ENCODE measurements around the gene ELSPBP1.

Gene ELSPBP1

DNA sequence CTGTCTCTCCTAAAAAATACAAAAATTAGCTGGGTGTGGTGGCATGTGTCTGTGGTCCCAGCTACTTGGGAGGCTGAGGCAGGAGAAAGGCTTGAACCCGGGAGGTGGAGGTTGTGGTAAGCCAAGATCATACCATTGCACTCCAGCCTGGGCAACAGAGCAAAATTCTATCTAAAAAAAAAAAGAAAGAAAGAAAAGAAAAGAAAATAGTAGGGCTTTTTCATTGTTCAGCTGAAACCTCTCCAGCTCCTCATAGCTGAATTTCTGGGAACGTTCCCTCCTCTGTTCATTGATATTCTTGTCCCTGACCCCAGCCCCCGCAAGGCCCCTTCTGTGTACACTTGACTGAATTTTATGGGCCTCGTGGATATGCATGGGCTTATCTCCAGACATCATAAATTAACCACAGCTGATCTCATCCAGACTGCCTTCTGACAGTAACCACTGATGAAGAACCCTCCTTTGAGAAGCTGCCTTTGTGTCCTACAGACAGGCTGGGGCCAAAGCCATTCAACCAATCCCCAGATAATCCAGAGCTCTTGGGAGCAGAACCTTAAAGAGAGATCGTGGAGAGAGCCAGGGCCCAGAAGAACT lies at the start of gene ELSPBP1:
ELSPBP1 (plus strand) TSS at position 424 of the 594 bp plus-strand sequence. CDS start 14,036 bp downstream, outside the sequence.
- TF ChIP-seq GATA2 (IDR thresholded peaks at IDR 0.05; ENCODE audit: low read depth, low read length) (no peak), GATA3 (IDR thresholded peaks at IDR 0.05; ENCODE audit: low read depth, low read length) (no peak)

DNA sequence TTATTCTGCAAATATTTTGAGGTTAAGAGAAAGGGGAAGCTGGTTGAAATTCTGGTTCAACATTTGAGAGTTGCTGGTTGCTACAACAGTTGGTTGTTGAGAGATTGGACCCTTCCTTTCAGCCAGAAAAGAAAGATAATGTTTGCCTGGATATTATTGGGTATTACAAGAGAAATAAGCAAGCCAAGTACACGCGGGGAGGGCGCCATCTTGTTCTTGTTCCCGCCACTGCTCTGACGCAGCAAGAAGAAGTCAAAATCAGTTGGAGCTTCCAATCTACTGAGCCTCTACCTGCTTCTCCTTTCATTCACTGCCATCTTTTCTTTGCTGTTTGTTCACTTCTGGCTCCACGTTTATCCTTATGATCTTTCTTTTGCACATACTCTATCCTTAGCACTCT lies 20.9 kb upstream of the ELSPBP1 start:
- TF ChIP-seq GATA3 (IDR thresholded peaks at IDR 0.05; ENCODE audit: low read depth, low read length) (no peak), GATA2 (IDR thresholded peaks at IDR 0.05; ENCODE audit: low read depth, low read length) (no peak)

DNA sequence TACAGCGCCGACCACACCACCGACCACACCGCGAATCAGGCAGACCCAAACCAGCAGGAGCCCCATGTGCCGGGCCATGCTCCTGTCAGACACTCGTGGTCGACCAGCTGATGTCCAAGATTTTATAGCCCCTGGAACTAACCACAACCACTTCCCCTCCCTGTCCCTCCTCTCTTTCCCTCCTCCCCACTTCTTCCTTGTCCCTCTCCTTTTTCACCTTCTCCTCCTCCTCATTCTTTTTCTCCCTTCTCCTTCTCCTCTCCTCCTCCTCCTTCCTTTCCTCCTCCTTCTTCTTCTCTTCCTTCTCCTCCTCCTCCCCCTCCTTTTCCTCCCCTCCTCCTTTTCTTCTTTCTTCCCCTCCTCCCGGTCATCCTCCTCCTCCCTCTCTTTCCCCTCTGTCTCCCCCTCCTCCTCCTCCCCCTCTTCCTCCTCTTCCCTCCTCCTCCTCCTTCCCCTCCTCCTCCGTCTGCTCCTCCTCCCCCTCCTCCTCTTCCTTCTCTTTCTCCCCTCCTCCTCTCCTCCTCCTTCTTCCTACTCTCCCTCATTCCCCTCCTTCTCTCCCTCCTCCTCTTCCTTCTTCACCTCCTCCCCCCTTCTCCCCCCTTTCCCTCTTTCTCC lies 3.1 kb upstream of the ELSPBP1 start:
- TF ChIP-seq GATA2 (IDR thresholded peaks at IDR 0.05; ENCODE audit: low read depth, low read length): no peak
- TF ChIP-seq GATA3 (IDR thresholded peaks at IDR 0.05; ENCODE audit: low read depth, low read length): no peak

DNA sequence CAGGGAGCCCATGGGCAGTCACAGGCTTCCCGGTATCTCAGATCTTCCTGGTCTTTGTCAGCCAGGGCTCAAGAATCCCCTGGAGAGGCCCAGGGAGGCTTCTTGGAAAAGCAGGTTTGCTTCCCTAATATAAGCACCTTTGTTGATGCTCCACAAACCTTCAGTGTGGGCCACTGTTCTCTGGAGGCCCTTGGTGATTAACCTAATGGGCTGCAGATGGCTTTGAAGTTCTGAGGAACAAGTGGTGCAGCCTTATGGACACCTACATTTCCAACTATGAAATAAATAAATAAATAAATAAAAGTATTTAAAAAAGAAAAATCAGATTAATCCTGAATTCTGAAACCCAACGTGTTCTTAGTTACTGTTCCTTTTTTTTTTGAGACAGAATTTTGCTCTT lies 2.4 kb upstream of the ELSPBP1 start, which contains the start of gene BSPH1:
BSPH1 (minus strand) TSS at position 101 of the 400 bp plus-strand sequence; CDS start at position 12, 89 bp downstream.
- no peak for TF ChIP-seq GATA2 (IDR thresholded peaks at IDR 0.05; ENCODE audit: low read depth, low read length)
- TF ChIP-seq GATA3 (IDR thresholded peaks at IDR 0.05; ENCODE audit: low read depth, low read length): no peak

DNA sequence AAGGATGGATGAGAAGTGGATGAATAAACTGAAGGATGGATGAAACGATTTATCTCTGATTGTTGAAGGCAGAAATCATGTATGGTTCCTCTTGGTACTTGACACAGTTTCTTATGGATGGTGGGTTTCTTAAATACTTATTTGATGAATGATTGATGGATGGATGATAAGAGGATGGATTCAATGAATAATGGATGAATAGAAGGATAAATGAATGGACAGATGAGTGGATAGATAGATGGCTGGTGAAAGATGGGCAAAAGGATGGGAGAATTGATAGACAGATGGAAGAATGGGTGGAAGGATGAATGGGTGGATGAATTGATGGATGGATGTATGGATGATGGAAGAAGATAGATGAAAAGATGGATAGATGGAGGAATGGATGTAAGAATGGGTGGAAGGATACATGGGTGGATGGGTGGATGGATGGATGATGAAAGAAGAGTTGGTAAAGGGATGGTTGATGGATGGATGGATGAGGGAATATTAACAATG lies 1.8 kb downstream of the ELSPBP1 start:
- no peak for TF ChIP-seq GATA3 (IDR thresholded peaks at IDR 0.05; ENCODE audit: low read depth, low read length)
- no peak for TF ChIP-seq GATA2 (IDR thresholded peaks at IDR 0.05; ENCODE audit: low read depth, low read length)

DNA sequence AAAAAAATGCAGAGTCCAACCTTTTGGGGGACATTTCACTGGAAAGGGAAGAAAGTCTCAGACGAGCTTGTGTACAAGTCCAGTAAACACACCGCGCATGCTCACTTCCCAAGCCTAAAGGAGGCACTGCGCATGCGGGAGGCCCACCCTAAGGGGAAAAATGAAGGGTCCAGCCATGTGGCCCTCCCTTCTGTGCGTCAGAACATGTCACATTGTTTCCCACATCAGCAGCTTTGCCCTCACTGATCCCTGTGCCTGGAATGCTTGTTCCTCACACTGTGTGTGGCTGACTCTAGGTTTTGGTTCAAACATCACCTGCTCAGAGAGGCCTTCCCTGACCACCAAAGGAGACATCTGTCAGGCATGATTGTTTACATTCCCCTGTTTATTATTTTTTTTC lies 4.4 kb downstream of the ELSPBP1 start:
- TF ChIP-seq GATA3 (IDR thresholded peaks at IDR 0.05; ENCODE audit: low read depth, low read length) (no peak), GATA2 (IDR thresholded peaks at IDR 0.05; ENCODE audit: low read depth, low read length) (no peak)

DNA sequence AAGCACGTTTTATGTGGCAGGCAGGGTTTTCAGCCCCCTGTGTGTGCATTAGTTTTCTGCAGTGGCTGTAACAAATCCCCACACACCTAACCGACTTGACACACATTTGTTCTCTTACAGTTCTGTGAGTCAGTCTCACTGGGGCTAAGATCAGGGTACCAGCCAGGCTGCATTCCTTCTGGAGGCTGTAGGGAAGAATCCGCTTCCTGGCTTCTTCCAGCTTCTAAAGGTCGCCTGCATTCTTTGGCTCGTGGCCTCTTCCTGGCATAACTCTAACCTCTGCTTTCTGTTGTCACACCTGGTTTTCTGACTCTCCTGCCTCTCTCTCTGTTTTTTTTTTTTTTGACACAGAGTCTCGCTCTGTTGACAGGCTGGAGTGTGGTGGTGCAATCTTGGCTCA lies 6.4 kb downstream of the ELSPBP1 start:
- TF ChIP-seq GATA3 (IDR thresholded peaks at IDR 0.05; ENCODE audit: low read depth, low read length) (no peak), GATA2 (IDR thresholded peaks at IDR 0.05; ENCODE audit: low read depth, low read length) (no peak)

DNA sequence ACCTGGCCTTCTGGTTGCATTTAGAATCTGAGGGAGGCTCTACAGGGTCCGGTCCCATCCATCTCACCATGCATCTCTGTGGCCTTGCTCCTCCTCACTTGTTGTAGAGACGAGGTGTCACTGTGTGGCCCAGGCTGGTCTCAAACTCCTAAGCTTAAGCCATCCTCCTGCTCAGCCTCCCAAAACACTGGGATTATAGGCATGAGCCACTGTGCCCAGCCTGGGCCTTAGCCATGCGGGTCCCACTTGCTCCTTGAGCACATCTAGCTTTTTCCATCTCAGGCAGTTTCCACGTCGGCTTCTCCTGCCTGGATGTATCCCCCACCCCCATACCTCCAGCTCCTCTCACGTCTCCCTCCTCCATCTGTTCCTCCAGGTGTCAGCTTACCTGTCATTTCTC lies 9.8 kb downstream of the ELSPBP1 start:
- TF ChIP-seq GATA3 (IDR thresholded peaks at IDR 0.05; ENCODE audit: low read depth, low read length) (no peak), GATA2 (IDR thresholded peaks at IDR 0.05; ENCODE audit: low read depth, low read length) (no peak)

DNA sequence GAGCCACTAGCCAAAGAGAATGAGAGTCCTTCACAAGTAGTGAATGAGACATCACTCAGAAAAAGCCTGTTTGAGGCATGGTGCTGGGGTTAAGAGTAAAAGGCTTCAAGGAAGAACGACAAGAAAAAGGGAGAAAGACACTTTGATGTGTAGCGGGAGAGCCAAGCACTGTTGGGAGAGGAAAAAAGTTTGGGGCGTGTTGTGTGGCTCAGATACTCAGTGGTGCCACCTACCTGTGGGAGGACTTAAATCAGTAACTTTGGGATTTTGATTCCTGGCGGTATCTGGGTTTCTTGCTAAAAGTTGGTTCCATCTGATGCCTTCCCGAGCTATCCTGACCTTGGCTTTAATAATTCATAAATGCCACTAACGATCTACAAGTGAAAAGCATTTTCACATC lies 12.3 kb downstream of the ELSPBP1 start:
- TF ChIP-seq GATA2 (IDR thresholded peaks at IDR 0.05; ENCODE audit: low read depth, low read length) (no peak), GATA3 (IDR thresholded peaks at IDR 0.05; ENCODE audit: low read depth, low read length) (no peak)

DNA sequence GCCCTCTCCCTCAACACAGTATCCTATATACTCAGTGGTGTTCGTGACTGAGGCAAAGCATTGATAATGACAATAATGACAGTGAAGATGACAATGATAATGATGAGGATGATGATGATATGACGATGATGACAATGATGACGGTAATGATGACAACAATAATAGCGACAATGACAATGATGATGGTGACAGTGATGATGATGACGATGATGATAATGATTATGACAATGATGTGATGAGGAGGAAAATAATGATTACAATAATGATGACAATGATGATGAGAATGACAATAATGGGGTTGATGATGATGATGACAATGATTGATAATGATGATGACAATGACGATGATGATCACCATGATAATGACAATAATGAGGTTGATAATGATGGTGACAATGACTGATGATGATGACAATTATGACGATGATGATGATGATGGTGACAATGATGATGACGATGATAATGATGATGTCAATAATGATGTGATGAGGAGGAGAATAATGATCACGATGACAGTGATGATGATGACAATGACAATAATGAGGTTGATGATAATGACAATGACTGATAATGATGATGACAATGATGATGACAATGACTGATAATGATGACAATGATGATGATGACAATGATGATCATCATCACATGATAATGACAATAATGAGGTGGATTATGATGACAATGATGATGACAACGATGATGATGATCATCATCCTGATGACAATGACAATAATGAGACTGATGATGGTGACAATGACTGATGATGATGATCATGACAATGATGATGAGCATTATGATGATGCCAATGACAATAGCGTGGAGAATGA lies 16.7 kb downstream of the ELSPBP1 start:
- no peak for TF ChIP-seq GATA2 (IDR thresholded peaks at IDR 0.05; ENCODE audit: low read depth, low read length)
- no peak for TF ChIP-seq GATA3 (IDR thresholded peaks at IDR 0.05; ENCODE audit: low read depth, low read length)

DNA sequence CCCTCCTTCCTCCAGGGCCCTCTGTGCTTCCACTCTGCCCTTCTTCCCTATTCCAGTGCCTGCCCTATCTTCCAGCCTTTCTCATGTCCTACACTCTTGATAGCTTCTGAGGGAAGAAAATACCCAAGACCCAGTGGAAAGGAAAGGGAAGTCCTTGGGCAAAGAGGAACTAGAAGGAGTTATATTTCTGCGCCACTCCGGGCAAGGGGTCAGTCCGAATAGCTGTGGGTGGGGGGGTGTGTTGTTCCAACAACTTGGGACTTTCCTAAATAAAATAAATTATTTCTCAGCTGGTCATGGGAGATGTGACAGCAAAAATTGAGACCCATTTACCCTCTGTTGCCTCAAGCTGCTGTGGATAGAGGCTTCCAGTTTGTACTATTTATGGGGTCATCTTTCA lies 26.3 kb downstream of the ELSPBP1 start:
- TF ChIP-seq GATA3 (IDR thresholded peaks at IDR 0.05; ENCODE audit: low read depth, low read length) (no peak), GATA2 (IDR thresholded peaks at IDR 0.05; ENCODE audit: low read depth, low read length) (no peak)

DNA sequence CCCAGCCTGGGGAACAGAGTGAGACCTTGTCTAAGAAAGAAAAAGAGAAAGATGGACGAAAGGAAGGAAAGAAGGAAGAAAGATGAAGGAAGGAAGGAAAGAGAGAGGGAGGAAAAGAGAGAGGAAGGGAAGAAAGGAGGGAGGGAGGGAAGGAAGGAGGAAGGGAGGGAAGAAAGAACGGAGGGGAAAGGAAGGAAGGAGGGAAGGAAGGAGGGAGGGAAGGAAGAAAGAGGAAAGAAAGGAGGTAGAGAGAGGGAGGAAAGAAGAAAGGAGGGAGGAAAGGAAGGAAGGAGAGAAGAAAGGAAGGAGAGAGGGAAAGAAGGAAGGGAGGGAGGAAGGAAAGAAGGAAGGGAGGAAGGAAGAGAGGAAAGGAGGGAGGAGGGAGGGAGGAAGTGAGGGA lies 28.6 kb downstream of the ELSPBP1 start:
- TF ChIP-seq GATA2 (IDR thresholded peaks at IDR 0.05; ENCODE audit: low read depth, low read length) (no peak), GATA3 (IDR thresholded peaks at IDR 0.05; ENCODE audit: low read depth, low read length) (no peak)

DNA sequence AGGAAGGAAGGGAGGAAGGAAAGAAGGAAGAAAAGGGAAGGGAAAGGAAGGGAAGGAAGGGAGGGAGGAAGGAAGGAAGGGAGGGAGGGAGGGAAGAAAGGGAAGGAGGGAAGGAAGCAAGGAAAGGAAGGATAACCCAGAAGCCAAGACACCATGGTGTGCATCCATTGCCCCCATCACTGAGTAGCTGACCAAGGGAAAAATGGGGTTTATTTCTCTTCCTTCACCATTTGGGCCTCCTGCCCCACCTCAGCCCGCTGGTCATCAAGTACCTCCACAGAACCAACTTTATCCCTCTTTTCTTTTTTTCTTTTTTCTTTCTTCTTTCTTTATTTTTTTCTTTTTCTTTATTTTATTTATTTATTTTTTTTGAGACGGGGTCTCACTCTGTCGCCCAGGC lies 29.1 kb downstream of the ELSPBP1 start:
- TF ChIP-seq GATA3 (IDR thresholded peaks at IDR 0.05; ENCODE audit: low read depth, low read length) (no peak), GATA2 (IDR thresholded peaks at IDR 0.05; ENCODE audit: low read depth, low read length) (no peak)

DNA sequence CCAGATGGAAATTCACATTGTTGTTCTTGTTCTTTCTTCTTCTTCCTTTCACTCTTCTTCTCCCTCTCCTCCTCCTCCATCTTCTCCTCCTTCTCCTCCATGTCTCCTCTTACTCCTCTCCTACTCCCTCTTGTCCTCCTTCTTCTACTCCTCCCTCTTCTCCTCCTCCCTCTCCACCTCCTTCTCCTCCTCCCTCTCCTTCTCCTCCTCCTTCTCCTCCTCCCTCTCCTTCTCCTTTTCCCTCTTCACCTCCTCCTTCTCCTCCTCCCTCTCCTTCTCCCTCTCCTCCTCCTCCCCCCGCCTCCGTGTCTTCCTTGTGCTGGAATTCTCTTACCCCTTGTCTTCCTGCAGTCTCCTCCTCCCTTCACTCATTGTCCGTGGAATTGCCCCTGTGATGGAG lies 31.0 kb downstream of the ELSPBP1 start:
- TF ChIP-seq GATA2 (IDR thresholded peaks at IDR 0.05; ENCODE audit: low read depth, low read length): no peak
- TF ChIP-seq GATA3 (IDR thresholded peaks at IDR 0.05; ENCODE audit: low read depth, low read length): no peak
